Skin of body (tissue), 1 donor: ENCODE measurements around the gene ADGRG1. TPM values are rescaled to one million over a fixed set of nuclear protein-coding genes. Genes with fewer than 3 reads are reported as not detected.

Experiments
- total RNA-seq: library from RNA; depleted of rRNA; stranded (reverse); fragments of >200 nt; gene quantifications from one replicate; pipeline ENCODE4 v1.2.3, GENCODE V29; 2014

The ADGRG1 gene
- total RNA-seq, 1 donor from 2014 or later, result 32.0 TPM

Other genes with a start within 250 kb of the ADGRG1 start
- 0.49 TPM for gene CCL17, start 223.9 kb upstream of the ADGRG1 start, total RNA-seq
- gene CIAPIN1, start 181.2 kb upstream of the ADGRG1 start, total RNA-seq, result 40.9 TPM
- gene COQ9, start 181.2 kb upstream of the ADGRG1 start, total RNA-seq, result 27.1 TPM
- gene POLR2C, start 166.0 kb upstream of the ADGRG1 start, total RNA-seq, result 71.1 TPM
- gene DOK4, start 142.1 kb upstream of the ADGRG1 start, total RNA-seq, result 12.6 TPM
- 8.0 TPM for gene CCDC102A, start 92.1 kb upstream of the ADGRG1 start, total RNA-seq
- 0.20 TPM for gene ADGRG5, start 86.0 kb upstream of the ADGRG1 start, total RNA-seq
- 2.5 TPM for gene ADGRG3, start 39.7 kb downstream of the ADGRG1 start, total RNA-seq
- not detected for gene DRC7, start 66.2 kb downstream of the ADGRG1 start, total RNA-seq
- 13.8 TPM for gene KATNB1, start 107.1 kb downstream of the ADGRG1 start, total RNA-seq
- 21.3 TPM for gene KIFC3, start 173.9 kb downstream of the ADGRG1 start, total RNA-seq